Chondrocyte (in vitro differentiated cells): ENCODE results near the gene ECHS1. TPM values are rescaled to one million over a fixed set of nuclear protein-coding genes. Genes with fewer than 3 reads are reported as not detected.

Experiments
- DNase-seq: peaks from one replicate; pipeline ENCODE4 v3.0.0; 2021; ENCODE audit warnings: mixed read lengths, low spot score
- H3K27ac Mint-ChIP-seq: one replicate; pipeline ENCODE4 v1.8.0; 2021; ENCODE audit warnings: mild to moderate bottlenecking, moderate library complexity, mixed read lengths; ENCODE audit not compliant: unreplicated experiment
- H3K27me3 Mint-ChIP-seq: 2 replicates; pipeline ENCODE4 v1.8.0; 2021; ENCODE audit warnings: low read depth, mixed read lengths
- H3K36me3 Mint-ChIP-seq: 2 replicates; pipeline ENCODE4 v1.8.0; 2021; ENCODE audit warnings: low read depth, mixed read lengths
- H3K4me1 Mint-ChIP-seq: 2 replicates; pipeline ENCODE4 v1.8.0; 2021; ENCODE audit warnings: low read depth, mild to moderate bottlenecking, mixed read lengths
- H3K4me3 Mint-ChIP-seq: one replicate; pipeline ENCODE4 v1.8.0; 2021; ENCODE audit warnings: mild to moderate bottlenecking, moderate library complexity, mixed read lengths; ENCODE audit not compliant: unreplicated experiment
- H3K9me3 Mint-ChIP-seq: 2 replicates; pipeline ENCODE4 v1.8.0; 2021; ENCODE audit warnings: low read depth, mixed read lengths
- microRNA-seq: library from miRNA; unstranded; fragments of <30 nt; microRNA quantifications from one replicate; pipeline ENCODE4 v1.2.0, GENCODE V29; 2020; ENCODE audit warnings: borderline number of aligned reads
- total RNA-seq: library from RNA; stranded (reverse); gene quantifications from 3 replicates; pipeline ENCODE4 v1.2.1, GENCODE V29; 2021
- TF ChIP-seq, protein P1 (sequence below): fragments of 200-600 bp; sonication (generic); IDR thresholded peaks from 2 replicates; pipeline ENCODE4 v1.5.0; 2021; ENCODE audit warnings: antibody characterized with exemption, mild to moderate bottlenecking, moderate library complexity

Gene ECHS1
- total RNA-seq, 1 donor from 2014 or later: 58.9 TPM

DNA sequence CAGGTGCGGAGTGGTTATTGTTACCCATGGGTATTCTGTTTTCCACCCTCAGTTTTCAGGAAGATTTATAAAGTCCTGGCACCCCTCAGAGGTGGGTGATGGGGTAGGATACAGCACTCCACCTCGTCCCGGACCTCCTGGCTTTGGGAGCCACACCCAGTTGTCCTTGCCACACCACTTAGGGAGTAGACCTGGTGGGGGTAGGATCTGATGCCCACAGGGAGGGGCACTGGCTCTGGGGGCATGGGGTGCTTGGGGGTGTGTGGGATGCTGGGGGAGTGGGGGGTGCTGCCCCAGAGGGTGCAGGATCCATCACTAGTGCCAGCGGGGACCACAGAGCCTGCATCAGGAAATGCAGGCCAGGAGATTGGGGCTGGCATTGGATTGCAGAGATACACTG is 60.0 kb downstream of the ECHS1 start:
- H3K9me3 Mint-ChIP-seq: no peaks in the 10 kb centered on the region
- peak; percentile 52 for DNase-seq
- peaks cover 4% of the 10 kb centered on the region for H3K36me3 Mint-ChIP-seq
- H3K27ac Mint-ChIP-seq: no peak overlapping the region
- H3K4me1 Mint-ChIP-seq: peaks cover under 1% of the 10 kb centered on the region
- TF ChIP-seq, protein P1, sequence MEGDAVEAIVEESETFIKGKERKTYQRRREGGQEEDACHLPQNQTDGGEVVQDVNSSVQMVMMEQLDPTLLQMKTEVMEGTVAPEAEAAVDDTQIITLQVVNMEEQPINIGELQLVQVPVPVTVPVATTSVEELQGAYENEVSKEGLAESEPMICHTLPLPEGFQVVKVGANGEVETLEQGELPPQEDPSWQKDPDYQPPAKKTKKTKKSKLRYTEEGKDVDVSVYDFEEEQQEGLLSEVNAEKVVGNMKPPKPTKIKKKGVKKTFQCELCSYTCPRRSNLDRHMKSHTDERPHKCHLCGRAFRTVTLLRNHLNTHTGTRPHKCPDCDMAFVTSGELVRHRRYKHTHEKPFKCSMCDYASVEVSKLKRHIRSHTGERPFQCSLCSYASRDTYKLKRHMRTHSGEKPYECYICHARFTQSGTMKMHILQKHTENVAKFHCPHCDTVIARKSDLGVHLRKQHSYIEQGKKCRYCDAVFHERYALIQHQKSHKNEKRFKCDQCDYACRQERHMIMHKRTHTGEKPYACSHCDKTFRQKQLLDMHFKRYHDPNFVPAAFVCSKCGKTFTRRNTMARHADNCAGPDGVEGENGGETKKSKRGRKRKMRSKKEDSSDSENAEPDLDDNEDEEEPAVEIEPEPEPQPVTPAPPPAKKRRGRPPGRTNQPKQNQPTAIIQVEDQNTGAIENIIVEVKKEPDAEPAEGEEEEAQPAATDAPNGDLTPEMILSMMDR: no peak
- H3K4me3 Mint-ChIP-seq: no peak overlapping the region
- no peaks in the 10 kb centered on the region for H3K27me3 Mint-ChIP-seq

DNA sequence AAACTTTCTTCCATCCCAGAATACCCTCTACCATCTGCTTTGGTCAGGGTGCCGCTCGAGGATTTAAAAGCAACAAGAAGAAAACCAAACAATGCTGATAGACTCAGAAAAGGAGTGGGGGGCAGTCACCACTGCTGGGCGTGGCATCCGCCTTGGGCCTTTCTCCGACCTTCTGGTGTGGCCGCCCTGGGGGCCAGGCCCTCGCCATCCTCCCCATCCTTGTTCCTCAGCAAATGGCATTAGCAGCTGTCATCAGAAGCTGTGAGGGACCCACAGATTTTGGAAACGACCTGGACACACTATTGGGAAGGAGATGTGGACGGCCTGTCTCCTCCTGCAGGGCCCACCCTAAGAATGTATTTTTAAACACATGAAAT is 60.4 kb downstream of the ECHS1 start:
- H3K36me3 Mint-ChIP-seq: peaks cover 5% of the 10 kb centered on the region
- peak; percentile 56 for DNase-seq

More for the DNA sequence above, 60.4 kb downstream of the ECHS1 start:
- no peak overlapping the region for H3K4me3 Mint-ChIP-seq
- H3K27ac Mint-ChIP-seq: no peak overlapping the region
- H3K4me1 Mint-ChIP-seq: peaks cover 5% of the 10 kb centered on the region
- no peaks in the 10 kb centered on the region for H3K9me3 Mint-ChIP-seq
- TF ChIP-seq, protein P1: no peak
- no peaks in the 10 kb centered on the region for H3K27me3 Mint-ChIP-seq

Small RNAs within 50 kb of the gene (microRNA-seq; reads per million reads assigned to microRNA genes)
- gene MIR3944: 5.5 reads per million, percentile 4 among the genes with 10 or more reads in this experiment

Other genes with a start within 250 kb of the ECHS1 start
- gene KNDC1, start 213.1 kb downstream of the ECHS1 start, total RNA-seq: 0.24 to 0.72 TPM (median 0.55 TPM) in 3 replicates
- gene UTF1, start 143.1 kb downstream of the ECHS1 start, total RNA-seq: not detected in 3 replicates
- gene VENTX, start 135.5 kb downstream of the ECHS1 start, total RNA-seq: not detected in 3 replicates
- 1.3 to 3.2 TPM (median 2.3 TPM) in 3 replicates for gene ADAM8, start 96.5 kb downstream of the ECHS1 start, total RNA-seq
- gene TUBGCP2, start 64.5 kb downstream of the ECHS1 start, total RNA-seq: 53.2 to 56.2 TPM (median 54.9 TPM) in 3 replicates
- 25.6 to 33.0 TPM (median 32.7 TPM) in 3 replicates for gene ZNF511, start 64.4 kb downstream of the ECHS1 start, total RNA-seq
- gene CALY, start 36.5 kb downstream of the ECHS1 start, total RNA-seq: 7.3 to 13.5 TPM (median 8.9 TPM) in 3 replicates
- not detected in 3 replicates for gene PRAP1, start 26.0 kb downstream of the ECHS1 start, total RNA-seq
- 29.9 to 34.4 TPM (median 32.2 TPM) in 3 replicates for gene FUOM, start 15.3 kb downstream of the ECHS1 start, total RNA-seq
- gene PAOX, start 5.9 kb upstream of the ECHS1 start, total RNA-seq: 5.9 to 7.6 TPM (median 6.3 TPM) in 3 replicates
- gene MTG1, start 20.8 kb upstream of the ECHS1 start, total RNA-seq: 33.2 to 53.0 TPM (median 36.7 TPM) in 3 replicates
- gene SPRN, start 51.3 kb upstream of the ECHS1 start, total RNA-seq: 2.4 to 7.3 TPM (median 6.5 TPM) in 3 replicates
- gene SCART1, start 80.6 kb upstream of the ECHS1 start, total RNA-seq: 2.2 to 6.6 TPM (median 2.4 TPM) in 3 replicates
- 2.7 to 6.3 TPM (median 2.7 TPM) in 3 replicates for gene CYP2E1, start 154.0 kb upstream of the ECHS1 start, total RNA-seq
- 0.27 TPM in 1 of 3 replicates, not detected in the others for gene SYCE1, start 192.2 kb upstream of the ECHS1 start, total RNA-seq